ENCODE data around the gene WDR27.

Gene WDR27

GRCh38 chr6:169675011-169675410 lies 26.8 kb downstream of the WDR27 start:
- no CpG with 5 or more reads among the region's 3 CpGs for WGBS (ENCODE audit: extremely low coverage, insufficient coverage, low lambda C conversion rate)
- H3K27ac ChIP-seq (ENCODE audit: low read depth, low read length) = no peak overlapping the region
- H3K79me2 ChIP-seq (ENCODE audit: control insufficient read depth, insufficient read depth, low read length) = no peaks in the 10 kb centered on the region
- H2BK5ac ChIP-seq (ENCODE audit: low read length) = no peak overlapping the region
- H2BK120ac ChIP-seq (ENCODE audit: low read depth, low read length) = no peak overlapping the region
- H3K4ac ChIP-seq (ENCODE audit: low read depth, low read length) = no peak overlapping the region
- peak overlapping the region; percentile 46 for H3K56ac ChIP-seq (ENCODE audit: low read length)
- H4K8ac ChIP-seq (ENCODE audit: low read depth, low read length) = no peak overlapping the region
- H3K27me3 ChIP-seq (ENCODE audit: insufficient read depth, low read length, poor library complexity) = no peaks in the 10 kb centered on the region
- no peak overlapping the region for H3K4me2 ChIP-seq (ENCODE audit: low read length)
- no peak overlapping the region for H3K9ac ChIP-seq (ENCODE audit: low read length)
- H2AK5ac ChIP-seq (ENCODE audit: low read length) = no peak overlapping the region
- no peak overlapping the region for H2BK15ac ChIP-seq (replicated peaks; ENCODE audit: low read depth)
- no peak overlapping the region for H3K18ac ChIP-seq (ENCODE audit: low read length)
- no peaks in the 10 kb centered on the region for H3K36me3 ChIP-seq (ENCODE audit: control insufficient read depth, insufficient read depth, low read length)
- no peak overlapping the region for H3K4me3 ChIP-seq (ENCODE audit: low read length)
- H3K23ac ChIP-seq (ENCODE audit: low read length) = no peak overlapping the region
- peaks cover 2% of the 10 kb centered on the region for H3K4me1 ChIP-seq (ENCODE audit: control insufficient read depth, low read depth, low read length)
- DNase-seq = no peak
- H4K5ac ChIP-seq (ENCODE audit: low read length) = no peak overlapping the region
- no peaks in the 10 kb centered on the region for H3K79me1 ChIP-seq (ENCODE audit: low read length)

- Histone ChIP-seq H3K4me2 (ENCODE audit: low read length) (no peak overlapping the region), H2BK120ac (ENCODE audit: low read depth, low read length) (no peak overlapping the region), H4K5ac (ENCODE audit: low read length) (no peak overlapping the region), H3K23ac (ENCODE audit: low read length) (no peak overlapping the region), H3K4ac (ENCODE audit: low read depth, low read length) (no peak overlapping the region), H3K4me3 (ENCODE audit: low read length) (no peak overlapping the region), H3K27ac (ENCODE audit: low read depth, low read length) (no peak overlapping the region), H2BK5ac (ENCODE audit: low read length) (no peak overlapping the region), H3K18ac (ENCODE audit: low read length) (no peak overlapping the region), H3K27me3 (ENCODE audit: insufficient read depth, low read length, poor library complexity) (no peaks in the 10 kb centered on the region), H3K79me1 (ENCODE audit: low read length) (peaks cover 3% of the 10 kb centered on the region), H2BK15ac (replicated peaks; ENCODE audit: low read depth) (no peak overlapping the region), H3K9ac (ENCODE audit: low read length) (no peak overlapping the region), H3K36me3 (ENCODE audit: control insufficient read depth, insufficient read depth, low read length) (peaks cover 3% of the 10 kb centered on the region), H4K8ac (ENCODE audit: low read depth, low read length) (no peak overlapping the region), H2AK5ac (ENCODE audit: low read length) (no peak overlapping the region), H3K56ac (ENCODE audit: low read length) (no peak overlapping the region), H3K4me1 (ENCODE audit: control insufficient read depth, low read depth, low read length) (peaks cover 4% of the 10 kb centered on the region), H3K79me2 (ENCODE audit: control insufficient read depth, insufficient read depth, low read length) (no peaks in the 10 kb centered on the region)
- no peak for DNase-seq
- WGBS (ENCODE audit: extremely low coverage, insufficient coverage, low lambda C conversion rate) = no CpG with 5 or more reads among the region's 5 CpGs
Observed at GRCh38 chr6:169671563-169671962, 30.3 kb downstream of the WDR27 start.

GRCh38 chr6:169669889-169670288 lies 31.9 kb downstream of the WDR27 start:
- no peak overlapping the region for H3K9ac ChIP-seq (ENCODE audit: low read length)
- no peak overlapping the region for H3K4me3 ChIP-seq (ENCODE audit: low read length)
- no peak overlapping the region for H3K56ac ChIP-seq (ENCODE audit: low read length)
- no peak overlapping the region for H4K8ac ChIP-seq (ENCODE audit: low read depth, low read length)
- H3K23ac ChIP-seq (ENCODE audit: low read length) = no peak overlapping the region
- H3K4me2 ChIP-seq (ENCODE audit: low read length) = no peak overlapping the region
- H3K79me2 ChIP-seq (ENCODE audit: control insufficient read depth, insufficient read depth, low read length) = no peaks in the 10 kb centered on the region
- H3K27me3 ChIP-seq (ENCODE audit: insufficient read depth, low read length, poor library complexity) = no peaks in the 10 kb centered on the region
- no peak overlapping the region for H2BK15ac ChIP-seq (replicated peaks; ENCODE audit: low read depth)
- H2BK120ac ChIP-seq (ENCODE audit: low read depth, low read length) = no peak overlapping the region
- peaks cover 3% of the 10 kb centered on the region for H3K36me3 ChIP-seq (ENCODE audit: control insufficient read depth, insufficient read depth, low read length)
- no peak for DNase-seq
- peaks cover 2% of the 10 kb centered on the region for H3K4me1 ChIP-seq (ENCODE audit: control insufficient read depth, low read depth, low read length)
- H3K18ac ChIP-seq (ENCODE audit: low read length) = no peak overlapping the region
- no peak overlapping the region for H3K4ac ChIP-seq (ENCODE audit: low read depth, low read length)
- H2AK5ac ChIP-seq (ENCODE audit: low read length) = no peak overlapping the region
- H3K27ac ChIP-seq (ENCODE audit: low read depth, low read length) = no peak overlapping the region
- peaks cover 3% of the 10 kb centered on the region for H3K79me1 ChIP-seq (ENCODE audit: low read length)
- H4K5ac ChIP-seq (ENCODE audit: low read length) = no peak overlapping the region
- WGBS (ENCODE audit: extremely low coverage, insufficient coverage, low lambda C conversion rate) = no CpG with 5 or more reads among the region's 7 CpGs
- H2BK5ac ChIP-seq (ENCODE audit: low read length) = no peak overlapping the region

GRCh38 chr6:169669147-169669546 lies 32.7 kb downstream of the WDR27 start:
- H4K8ac ChIP-seq (ENCODE audit: low read depth, low read length) = no peak overlapping the region
- H3K9ac ChIP-seq (ENCODE audit: low read length) = no peak overlapping the region
- no peak overlapping the region for H2BK15ac ChIP-seq (replicated peaks; ENCODE audit: low read depth)
- peaks cover 3% of the 10 kb centered on the region for H3K79me1 ChIP-seq (ENCODE audit: low read length)
- H2BK5ac ChIP-seq (ENCODE audit: low read length) = no peak overlapping the region
- no peak overlapping the region for H3K4me2 ChIP-seq (ENCODE audit: low read length)
- H4K5ac ChIP-seq (ENCODE audit: low read length) = no peak overlapping the region
- no peak overlapping the region for H3K23ac ChIP-seq (ENCODE audit: low read length)
- DNase-seq = no peak
- no peak overlapping the region for H3K4me3 ChIP-seq (ENCODE audit: low read length)
- no peaks in the 10 kb centered on the region for H3K27me3 ChIP-seq (ENCODE audit: insufficient read depth, low read length, poor library complexity)
- H2AK5ac ChIP-seq (ENCODE audit: low read length) = no peak overlapping the region
- no peak overlapping the region for H3K56ac ChIP-seq (ENCODE audit: low read length)
- H3K27ac ChIP-seq (ENCODE audit: low read depth, low read length) = no peak overlapping the region
- no peak overlapping the region for H3K4ac ChIP-seq (ENCODE audit: low read depth, low read length)
- no peak overlapping the region for H3K18ac ChIP-seq (ENCODE audit: low read length)
- H3K4me1 ChIP-seq (ENCODE audit: control insufficient read depth, low read depth, low read length) = peaks cover 2% of the 10 kb centered on the region
- WGBS (ENCODE audit: extremely low coverage, insufficient coverage, low lambda C conversion rate) = no CpG with 5 or more reads among the region's 6 CpGs
- no peak overlapping the region for H2BK120ac ChIP-seq (ENCODE audit: low read depth, low read length)
- no peaks in the 10 kb centered on the region for H3K79me2 ChIP-seq (ENCODE audit: control insufficient read depth, insufficient read depth, low read length)
- peaks cover 3% of the 10 kb centered on the region for H3K36me3 ChIP-seq (ENCODE audit: control insufficient read depth, insufficient read depth, low read length)

GRCh38 chr6:169668203-169668847 lies 33.5 kb downstream of the WDR27 start:
- no peak overlapping the region for H3K4me2 ChIP-seq (ENCODE audit: low read length)
- H3K9ac ChIP-seq (ENCODE audit: low read length) = no peak overlapping the region
- no peaks in the 10 kb centered on the region for H3K27me3 ChIP-seq (ENCODE audit: insufficient read depth, low read length, poor library complexity)
- no peak overlapping the region for H3K56ac ChIP-seq (ENCODE audit: low read length)
- H3K79me2 ChIP-seq (ENCODE audit: control insufficient read depth, insufficient read depth, low read length) = no peaks in the 10 kb centered on the region
- peaks cover 3% of the 10 kb centered on the region for H3K79me1 ChIP-seq (ENCODE audit: low read length)
- H4K8ac ChIP-seq (ENCODE audit: low read depth, low read length) = no peak overlapping the region
- H3K4me3 ChIP-seq (ENCODE audit: low read length) = no peak overlapping the region
- no peak overlapping the region for H2BK15ac ChIP-seq (replicated peaks; ENCODE audit: low read depth)
- H4K5ac ChIP-seq (ENCODE audit: low read length) = no peak overlapping the region
- H2BK120ac ChIP-seq (ENCODE audit: low read depth, low read length) = no peak overlapping the region
- no peak overlapping the region for H3K4ac ChIP-seq (ENCODE audit: low read depth, low read length)
- H3K36me3 ChIP-seq (ENCODE audit: control insufficient read depth, insufficient read depth, low read length) = peaks cover 8% of the 10 kb centered on the region
- no peak overlapping the region for H2AK5ac ChIP-seq (ENCODE audit: low read length)
- H3K27ac ChIP-seq (ENCODE audit: low read depth, low read length) = no peak overlapping the region
- peak; percentile 52 for DNase-seq
- H3K18ac ChIP-seq (ENCODE audit: low read length) = no peak overlapping the region
- no CpG with 5 or more reads among the region's 15 CpGs for WGBS (ENCODE audit: extremely low coverage, insufficient coverage, low lambda C conversion rate)
- H3K23ac ChIP-seq (ENCODE audit: low read length) = no peak overlapping the region
- H2BK5ac ChIP-seq (ENCODE audit: low read length) = no peak overlapping the region
- H3K4me1 ChIP-seq (ENCODE audit: control insufficient read depth, low read depth, low read length) = peaks cover 2% of the 10 kb centered on the region

- no peak overlapping the region for H3K18ac ChIP-seq (ENCODE audit: low read length)
- no peak overlapping the region for H2BK5ac ChIP-seq (ENCODE audit: low read length)
- H2BK120ac ChIP-seq (ENCODE audit: low read depth, low read length) = no peak overlapping the region
- H4K8ac ChIP-seq (ENCODE audit: low read depth, low read length) = no peak overlapping the region
- H4K5ac ChIP-seq (ENCODE audit: low read length) = no peak overlapping the region
- no peak overlapping the region for H3K9ac ChIP-seq (ENCODE audit: low read length)
- H2BK15ac ChIP-seq (replicated peaks; ENCODE audit: low read depth) = no peak overlapping the region
- peaks cover 3% of the 10 kb centered on the region for H3K79me1 ChIP-seq (ENCODE audit: low read length)
- no peaks in the 10 kb centered on the region for H3K79me2 ChIP-seq (ENCODE audit: control insufficient read depth, insufficient read depth, low read length)
- no peaks in the 10 kb centered on the region for H3K27me3 ChIP-seq (ENCODE audit: insufficient read depth, low read length, poor library complexity)
- H3K36me3 ChIP-seq (ENCODE audit: control insufficient read depth, insufficient read depth, low read length) = peaks cover 8% of the 10 kb centered on the region
- no peak overlapping the region for H3K56ac ChIP-seq (ENCODE audit: low read length)
- no peak overlapping the region for H3K27ac ChIP-seq (ENCODE audit: low read depth, low read length)
- H3K23ac ChIP-seq (ENCODE audit: low read length) = no peak overlapping the region
- no peak for DNase-seq
- no peak overlapping the region for H3K4me3 ChIP-seq (ENCODE audit: low read length)
- no peak overlapping the region for H3K4ac ChIP-seq (ENCODE audit: low read depth, low read length)
- H3K4me1 ChIP-seq (ENCODE audit: control insufficient read depth, low read depth, low read length) = peaks cover 2% of the 10 kb centered on the region
- no CpG with 5 or more reads among the region's 27 CpGs for WGBS (ENCODE audit: extremely low coverage, insufficient coverage, low lambda C conversion rate)
- no peak overlapping the region for H2AK5ac ChIP-seq (ENCODE audit: low read length)
- H3K4me2 ChIP-seq (ENCODE audit: low read length) = no peak overlapping the region
Observed at GRCh38 chr6:169667716-169668115, 34.1 kb downstream of the WDR27 start.
